DND-41 (cell line): ENCODE data around the gene TUBGCP4.

Source experiments
- ATAC-seq: fragments of 200-7000 bp; cut with Tn5 transposase; 3 replicates; pipeline ENCODE4 v1.9.1; 2021; ENCODE audit warnings: low read depth; ENCODE audit not compliant: insufficient read depth
- DNase-seq: peaks from one replicate; pipeline ENCODE4 v3.0.0-alpha.2; 2020
- H2AFZ ChIP-seq: 2 replicates; pipeline ENCODE4 v1.6.0; 2012; ENCODE audit warnings: low read depth, low read length
- H3K27ac ChIP-seq: 2 replicates; pipeline ENCODE4 v1.5.1; 2012; ENCODE audit warnings: low read length, inconsistent platforms
- H3K27me3 ChIP-seq: fragments of 200-600 bp; sonication (generic); 2 replicates; pipeline ENCODE4 v1.6.0; 2012; ENCODE audit warnings: low read length, mild to moderate bottlenecking, inconsistent platforms; ENCODE audit not compliant: insufficient read depth, poor library complexity
- H3K36me3 ChIP-seq: 2 replicates; pipeline ENCODE4 v1.5.1; 2012; ENCODE audit warnings: low read length, inconsistent platforms; ENCODE audit not compliant: insufficient read depth
- H3K4me1 ChIP-seq: 2 replicates; pipeline ENCODE4 v1.5.1; 2012; ENCODE audit warnings: mild to moderate bottlenecking, low read length; ENCODE audit not compliant: insufficient read depth
- H3K4me2 ChIP-seq: 2 replicates; pipeline ENCODE4 v1.6.0; 2012; ENCODE audit warnings: mild to moderate bottlenecking, moderate library complexity, low read length, inconsistent platforms; ENCODE audit not compliant: insufficient read depth
- H3K4me3 ChIP-seq, 2 experiments: fragments of 200-600 bp in 1 of 2; shearing (Covaris generic) in 1 of 2; 2 replicates each; pipeline ENCODE4 v1.5.1; 2012 to 2016; ENCODE audit warnings: inconsistent platforms in 2 of 2, low read length in 2 of 2, mild to moderate bottlenecking in 2 of 2, low read depth in 1 of 2, moderate library complexity in 1 of 2
- H3K79me2 ChIP-seq: 2 replicates; pipeline ENCODE4 v1.6.0; 2012; ENCODE audit warnings: low read length, inconsistent platforms; ENCODE audit not compliant: insufficient read depth
- H3K9ac ChIP-seq: 2 replicates; pipeline ENCODE4 v1.6.0; 2012; ENCODE audit warnings: low read depth, mild to moderate bottlenecking, inconsistent platforms, low read length, moderate library complexity
- H3K9me3 ChIP-seq: 2 replicates; pipeline ENCODE4 v1.5.1; 2012; ENCODE audit warnings: low read length, moderate library complexity, mild to moderate bottlenecking, inconsistent platforms; ENCODE audit not compliant: insufficient read depth, severe bottlenecking
- H4K20me1 ChIP-seq: 2 replicates; pipeline ENCODE4 v1.6.0; 2012; ENCODE audit warnings: low read length; ENCODE audit not compliant: insufficient read depth
- CTCF ChIP-seq: IDR thresholded peaks from 2 replicates; pipeline ENCODE4 v1.5.1; 2012; ENCODE audit warnings: borderline replicate concordance, low read length, moderate library complexity, mild to moderate bottlenecking; ENCODE audit not compliant: poor library complexity, severe bottlenecking; ENCODE audit errors: extremely low read depth
- EZH2 ChIP-seq: IDR thresholded peaks from 3 replicates; pipeline ENCODE4 v1.6.1; 2012; ENCODE audit warnings: borderline replicate concordance, low read depth, mild to moderate bottlenecking, moderate library complexity, low read length, inconsistent platforms; ENCODE audit not compliant: severe bottlenecking

Gene TUBGCP4

GRCh38 chr15:43423793-43424192 is 52.9 kb downstream of the TUBGCP4 start:
- Histone ChIP-seq H3K79me2 (no peaks in the 10 kb centered on the region), H3K36me3 (peaks cover 82% of the 10 kb centered on the region), H3K27ac (no peak overlapping the region), H3K4me3 (no peak overlapping the region), H3K9ac (no peak overlapping the region), H3K9me3 (no peaks in the 10 kb centered on the region), H3K27me3 (no peaks in the 10 kb centered on the region), H2AFZ (no peak overlapping the region), H3K4me2 (no peak overlapping the region), H4K20me1 (no peaks in the 10 kb centered on the region), H3K4me1 (no peaks in the 10 kb centered on the region)
- TF ChIP-seq EZH2 (no peak), CTCF (no peak)
- no peak for DNase-seq
- no peak for ATAC-seq

GRCh38 chr15:43429687-43430086 is 58.8 kb downstream of the TUBGCP4 start:
- no peaks in the 10 kb centered on the region for H3K79me2 ChIP-seq
- no peak overlapping the region for H3K4me3 ChIP-seq
- H3K9ac ChIP-seq = no peak overlapping the region
- no peak overlapping the region for H3K27ac ChIP-seq
- DNase-seq (no peak), ATAC-seq (no peak)
- no peak for TF ChIP-seq CTCF
- TF ChIP-seq EZH2 = no peak
- H3K36me3 ChIP-seq = peaks cover 78% of the 10 kb centered on the region
- H3K4me1 ChIP-seq = 0 out of 2 replicates have a peak, but pooled peaks cover 2% of the 10 kb centered on the region
- H3K27me3 ChIP-seq = no peaks in the 10 kb centered on the region
- H4K20me1 ChIP-seq = no peaks in the 10 kb centered on the region
- no peaks in the 10 kb centered on the region for H3K9me3 ChIP-seq
- H2AFZ ChIP-seq = no peak overlapping the region
- no peak overlapping the region for H3K4me2 ChIP-seq

- Histone ChIP-seq H3K36me3 (peaks cover 71% of the 10 kb centered on the region), H3K79me2 (no peaks in the 10 kb centered on the region), H3K27ac (no peak overlapping the region), H4K20me1 (no peaks in the 10 kb centered on the region), H3K4me1 (0 out of 2 replicates have a peak, but pooled peaks cover 4% of the 10 kb centered on the region), H2AFZ (no peak overlapping the region), H3K9ac (no peak overlapping the region), H3K4me2 (no peak overlapping the region), H3K27me3 (no peaks in the 10 kb centered on the region), H3K4me3 (no peak overlapping the region), H3K9me3 (no peaks in the 10 kb centered on the region)
- no peak for ATAC-seq
- DNase-seq = no peak
- TF ChIP-seq CTCF (no peak), EZH2 (no peak)
Observed at GRCh38 chr15:43433165-43433564, 62.3 kb downstream of the TUBGCP4 start.

- 0 out of 2 replicates have a peak, but pooled peaks cover 4% of the 10 kb centered on the region for H3K4me1 ChIP-seq
- no peak overlapping the region for H3K4me3 ChIP-seq
- DNase-seq (no peak), ATAC-seq (no peak)
- no peak overlapping the region for H2AFZ ChIP-seq
- H3K9ac ChIP-seq = no peak overlapping the region
- H4K20me1 ChIP-seq = no peaks in the 10 kb centered on the region
- peaks cover 69% of the 10 kb centered on the region for H3K36me3 ChIP-seq
- no peak overlapping the region for H3K4me2 ChIP-seq
- H3K27me3 ChIP-seq = no peaks in the 10 kb centered on the region
- H3K79me2 ChIP-seq = no peaks in the 10 kb centered on the region
- no peak overlapping the region for H3K27ac ChIP-seq
- TF ChIP-seq CTCF (no peak), EZH2 (no peak)
- no peaks in the 10 kb centered on the region for H3K9me3 ChIP-seq
Observed at GRCh38 chr15:43433661-43434303, 62.9 kb downstream of the TUBGCP4 start.
